ENCODE measurements around the gene IQGAP3. TPM values are rescaled to one million over a fixed set of nuclear protein-coding genes. Genes with fewer than 3 reads are reported as not detected.

Gene IQGAP3
- total RNA-seq, 4 donors from 2014 or later: 0.09 to 13.2 TPM; not detected in 2

GRCh38 chr1:156539818-156540355 lies 32.5 kb downstream of the IQGAP3 start:
- no peak for DNase-seq
- Histone ChIP-seq H3K4me1 (no peaks in the 10 kb centered on the region), H3K9me3 (no peaks in the 10 kb centered on the region), H3K4me3 (no peak overlapping the region), H3K27me3 (no peaks in the 10 kb centered on the region), H3K27ac (no peak overlapping the region), H3K36me3 (no peaks in the 10 kb centered on the region)
- TF ChIP-seq, protein P1, sequence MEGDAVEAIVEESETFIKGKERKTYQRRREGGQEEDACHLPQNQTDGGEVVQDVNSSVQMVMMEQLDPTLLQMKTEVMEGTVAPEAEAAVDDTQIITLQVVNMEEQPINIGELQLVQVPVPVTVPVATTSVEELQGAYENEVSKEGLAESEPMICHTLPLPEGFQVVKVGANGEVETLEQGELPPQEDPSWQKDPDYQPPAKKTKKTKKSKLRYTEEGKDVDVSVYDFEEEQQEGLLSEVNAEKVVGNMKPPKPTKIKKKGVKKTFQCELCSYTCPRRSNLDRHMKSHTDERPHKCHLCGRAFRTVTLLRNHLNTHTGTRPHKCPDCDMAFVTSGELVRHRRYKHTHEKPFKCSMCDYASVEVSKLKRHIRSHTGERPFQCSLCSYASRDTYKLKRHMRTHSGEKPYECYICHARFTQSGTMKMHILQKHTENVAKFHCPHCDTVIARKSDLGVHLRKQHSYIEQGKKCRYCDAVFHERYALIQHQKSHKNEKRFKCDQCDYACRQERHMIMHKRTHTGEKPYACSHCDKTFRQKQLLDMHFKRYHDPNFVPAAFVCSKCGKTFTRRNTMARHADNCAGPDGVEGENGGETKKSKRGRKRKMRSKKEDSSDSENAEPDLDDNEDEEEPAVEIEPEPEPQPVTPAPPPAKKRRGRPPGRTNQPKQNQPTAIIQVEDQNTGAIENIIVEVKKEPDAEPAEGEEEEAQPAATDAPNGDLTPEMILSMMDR (IDR thresholded peaks at IDR 0.05): no peak
- no peak for TF ChIP-seq POLR2A (IDR thresholded peaks at IDR 0.05)
- intact Hi-C loops (cut with DNase I; ENCODE audit: low total_unique reads): no loop called here

DNA sequence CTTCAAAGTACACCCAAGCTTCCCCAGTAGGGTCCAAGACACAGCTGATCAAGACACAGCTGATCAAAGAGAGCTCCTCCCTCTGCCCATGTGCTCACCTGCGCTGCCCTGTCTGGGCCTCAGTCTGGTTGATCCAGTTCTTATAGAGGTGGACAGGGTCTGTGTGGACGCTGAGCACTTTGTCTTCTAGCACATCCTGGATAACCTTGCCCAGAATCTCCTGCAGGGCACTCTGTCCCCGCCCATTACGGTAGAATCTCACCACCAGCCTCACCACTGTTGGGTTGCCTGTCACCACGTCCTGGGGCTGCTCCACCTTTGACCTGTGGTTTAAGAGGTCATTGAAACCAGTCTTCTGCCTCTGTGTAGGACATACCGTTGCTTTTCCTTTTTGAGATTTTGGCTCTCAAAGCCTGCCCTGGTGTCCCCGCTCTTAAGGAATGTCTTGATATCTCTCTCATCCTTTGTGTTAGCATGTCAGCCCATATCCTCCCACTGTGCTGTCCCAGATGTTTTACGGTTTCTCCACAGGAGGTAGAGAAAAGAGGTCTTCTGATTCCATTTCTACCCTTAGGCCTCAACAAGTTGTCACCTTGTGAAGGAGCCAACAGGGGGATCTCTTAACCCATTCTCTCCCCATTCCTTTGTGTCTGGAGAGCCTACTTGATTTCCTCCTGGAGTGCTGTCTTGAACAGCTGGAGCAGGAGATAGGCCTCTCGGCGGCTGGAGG lies 33.5 kb downstream of the IQGAP3 start:
- Histone ChIP-seq H3K4me3 (no peak overlapping the region), H3K27me3 (no peaks in the 10 kb centered on the region), H3K36me3 (no peaks in the 10 kb centered on the region), H3K9me3 (no peaks in the 10 kb centered on the region), H3K27ac (no peak overlapping the region), H3K4me1 (no peaks in the 10 kb centered on the region)
- no peak for DNase-seq
- intact Hi-C loops (cut with DNase I; ENCODE audit: low total_unique reads): no loop called here
- TF ChIP-seq, protein P1 (IDR thresholded peaks at IDR 0.05): no peak
- no peak for TF ChIP-seq POLR2A (IDR thresholded peaks at IDR 0.05)

GRCh38 chr1:156537027-156537426 lies 35.3 kb downstream of the IQGAP3 start:
- Histone ChIP-seq H3K4me1 (no peaks in the 10 kb centered on the region), H3K27me3 (no peaks in the 10 kb centered on the region), H3K36me3 (no peaks in the 10 kb centered on the region), H3K9me3 (no peaks in the 10 kb centered on the region), H3K4me3 (no peak overlapping the region), H3K27ac (no peak overlapping the region)
- intact Hi-C loops (cut with DNase I; ENCODE audit: low total_unique reads): no loop called here
- no peak for TF ChIP-seq POLR2A (IDR thresholded peaks at IDR 0.05)
- TF ChIP-seq, protein P1 (IDR thresholded peaks at IDR 0.05): no peak
- DNase-seq: no peak

DNA sequence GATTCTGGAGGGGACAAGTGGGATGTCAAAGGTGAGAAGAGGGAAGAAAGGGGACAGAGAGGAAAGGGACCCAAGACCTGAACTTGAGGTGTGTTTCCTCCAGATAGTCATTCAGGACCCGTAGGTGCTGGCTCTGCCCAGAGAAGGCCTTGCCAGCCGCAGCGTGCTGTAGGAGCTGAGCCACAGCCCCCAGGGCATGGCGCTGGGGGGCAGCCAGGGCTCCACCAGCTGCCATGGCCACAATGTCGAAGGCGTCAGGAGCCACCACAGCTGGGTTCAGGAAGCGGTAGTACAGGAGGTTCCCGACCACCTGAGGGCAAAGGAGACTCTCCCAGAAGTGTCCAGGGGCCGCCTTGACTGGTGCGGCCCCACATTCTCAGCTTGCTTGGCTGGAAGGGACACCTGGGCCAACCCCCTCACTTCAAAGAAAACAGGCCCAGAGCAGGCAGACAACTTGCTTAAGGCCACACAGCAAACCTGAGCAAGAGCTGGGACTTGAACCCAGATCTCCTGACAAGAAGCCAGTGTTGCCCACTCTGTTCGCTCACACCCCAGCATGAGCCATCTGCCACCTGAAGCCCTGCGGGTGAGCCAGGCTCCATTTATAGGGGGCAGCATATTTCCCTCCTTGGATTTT lies 37.8 kb downstream of the IQGAP3 start:
- no peaks in the 10 kb centered on the region for H3K36me3 ChIP-seq
- no peaks in the 10 kb centered on the region for H3K9me3 ChIP-seq
- DNase-seq: no peak
- no peaks in the 10 kb centered on the region for H3K4me1 ChIP-seq
- H3K27me3 ChIP-seq: no peaks in the 10 kb centered on the region
- H3K27ac ChIP-seq: no peak overlapping the region
- TF ChIP-seq, protein P1 (IDR thresholded peaks at IDR 0.05): no peak
- no peak for TF ChIP-seq POLR2A (IDR thresholded peaks at IDR 0.05)
- H3K4me3 ChIP-seq: no peak overlapping the region
- intact Hi-C loops (cut with DNase I; ENCODE audit: low total_unique reads): no loop called here

- no peaks in the 10 kb centered on the region for H3K36me3 ChIP-seq
- no peak overlapping the region for H3K27ac ChIP-seq
- intact Hi-C loops (cut with DNase I; ENCODE audit: low total_unique reads): no loop called here
- no peak for TF ChIP-seq POLR2A (IDR thresholded peaks at IDR 0.05)
- TF ChIP-seq, protein P1 (IDR thresholded peaks at IDR 0.05): no peak
- no peak for DNase-seq
- no peaks in the 10 kb centered on the region for H3K9me3 ChIP-seq
- H3K4me1 ChIP-seq: no peaks in the 10 kb centered on the region
- no peak overlapping the region for H3K4me3 ChIP-seq
- H3K27me3 ChIP-seq: no peaks in the 10 kb centered on the region
These were observed 38.7 kb downstream of the IQGAP3 start for GRCh38 chr1:156533568-156534220.

Measured in uterus (tissue), 4 donors.